Islet of Langerhans (tissue), 1 donor: Measurements from ENCODE around the gene PIGS.
"Not testable (repeated sequence)": the region's sequence is repeated elsewhere in the genome, so short reads cannot be mapped to it uniquely, and the experiment has no call there.

ENCODE experiments used
- FAIRE-seq: peaks from one replicate; lab custom pipeline; 2011; peaks lifted over from hg19 to GRCh38; lab: Jason Lieb, UNC

PIGS gene

DNA sequence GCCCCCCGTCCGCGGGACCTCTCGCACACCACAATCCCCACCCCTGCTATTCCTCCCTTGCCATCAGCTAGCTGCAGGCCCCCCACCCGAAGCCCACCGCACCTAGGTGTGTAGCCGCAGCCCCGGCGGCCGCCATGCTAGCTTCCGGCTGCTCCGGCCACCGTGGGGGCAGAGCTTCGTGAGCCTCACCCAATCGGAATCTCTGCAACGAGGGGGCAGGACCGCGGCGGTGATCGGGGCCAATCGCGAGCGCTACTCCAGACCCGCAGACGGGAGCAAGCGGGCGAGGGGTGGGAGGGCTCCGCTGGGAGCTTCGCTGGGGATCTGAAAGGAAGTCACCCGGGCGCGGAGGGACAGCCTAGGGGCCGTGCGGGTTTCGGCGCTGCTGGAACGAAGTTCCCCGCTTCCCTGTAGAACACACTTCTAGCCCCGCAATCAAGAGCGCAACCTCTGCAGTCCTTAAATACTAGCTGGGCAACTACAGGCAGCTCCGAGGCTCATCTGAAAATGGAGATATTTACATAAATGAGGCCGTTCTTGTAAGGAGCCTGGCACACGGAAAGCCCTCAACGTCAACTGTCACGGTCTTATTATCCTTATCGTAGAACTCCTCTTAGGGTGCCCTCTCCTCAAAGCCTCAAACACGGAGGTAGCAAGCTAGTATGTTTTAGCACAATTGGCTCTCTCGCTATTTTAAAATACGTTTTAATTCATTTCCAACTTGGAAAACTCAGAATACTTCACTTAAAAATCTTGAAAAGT is at the start of gene PIGS:
Gene PIGS (minus strand): TSS at position 164 of the 762 bp plus-strand sequence. CDS start 28 bp downstream, at position 136.
- no peak for FAIRE-seq

DNA sequence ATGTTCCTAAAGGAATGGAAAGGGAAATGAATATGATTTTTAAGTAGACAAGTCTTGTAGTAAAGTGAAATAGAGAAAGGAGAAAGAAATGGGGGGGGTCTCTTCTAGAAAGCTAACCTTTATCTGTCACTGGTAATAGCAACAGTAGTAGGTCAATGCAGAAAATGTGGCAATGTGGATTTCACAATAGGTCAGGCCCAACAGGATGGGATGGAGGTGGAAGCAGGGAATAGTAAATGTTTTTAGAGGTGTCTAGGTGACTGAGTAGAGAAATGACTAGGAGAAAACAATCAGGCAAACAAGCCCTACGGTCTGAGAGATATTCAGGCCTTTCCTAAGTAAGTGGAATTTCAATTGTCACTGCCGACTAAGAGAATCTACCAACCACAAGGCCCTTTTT is 48.7 kb upstream of the PIGS start:
- FAIRE-seq = no peak

GRCh38 chr17:28618464-28618863 is 47.1 kb upstream of the PIGS start:
- FAIRE-seq = no peak

GRCh38 chr17:28616281-28616680 is 45.0 kb upstream of the PIGS start:
- no peak for FAIRE-seq

GRCh38 chr17:28615260-28615940 is 44.1 kb upstream of the PIGS start:
- no peak for FAIRE-seq

DNA sequence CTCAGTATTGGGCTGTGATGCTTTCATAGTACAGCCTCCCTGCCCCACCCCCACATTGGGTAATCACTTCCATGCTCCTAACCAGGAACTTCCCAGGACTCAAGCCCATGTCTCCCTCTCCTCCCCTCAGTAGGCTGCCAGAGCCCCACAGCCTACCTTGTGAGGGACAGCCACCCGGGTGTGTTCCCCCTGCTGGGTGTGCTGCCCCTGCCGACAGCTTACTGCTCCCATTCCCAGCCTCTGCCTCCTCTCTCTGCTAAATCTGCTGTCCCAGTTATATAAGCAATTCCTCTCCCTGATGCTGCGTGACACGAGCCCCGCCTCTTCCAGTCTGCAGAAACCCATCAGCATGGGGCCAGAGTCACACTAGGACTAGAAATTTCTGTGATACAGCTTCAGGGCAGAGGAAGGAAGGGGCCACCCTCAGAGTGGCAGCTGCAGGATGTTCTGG is 42.6 kb upstream of the PIGS start, which contains the start of gene RSKR:
Gene RSKR (minus strand): TSS at position 255 of the 451 bp plus-strand sequence. CDS start 24 bp downstream, at position 231.
- FAIRE-seq = no peak

DNA sequence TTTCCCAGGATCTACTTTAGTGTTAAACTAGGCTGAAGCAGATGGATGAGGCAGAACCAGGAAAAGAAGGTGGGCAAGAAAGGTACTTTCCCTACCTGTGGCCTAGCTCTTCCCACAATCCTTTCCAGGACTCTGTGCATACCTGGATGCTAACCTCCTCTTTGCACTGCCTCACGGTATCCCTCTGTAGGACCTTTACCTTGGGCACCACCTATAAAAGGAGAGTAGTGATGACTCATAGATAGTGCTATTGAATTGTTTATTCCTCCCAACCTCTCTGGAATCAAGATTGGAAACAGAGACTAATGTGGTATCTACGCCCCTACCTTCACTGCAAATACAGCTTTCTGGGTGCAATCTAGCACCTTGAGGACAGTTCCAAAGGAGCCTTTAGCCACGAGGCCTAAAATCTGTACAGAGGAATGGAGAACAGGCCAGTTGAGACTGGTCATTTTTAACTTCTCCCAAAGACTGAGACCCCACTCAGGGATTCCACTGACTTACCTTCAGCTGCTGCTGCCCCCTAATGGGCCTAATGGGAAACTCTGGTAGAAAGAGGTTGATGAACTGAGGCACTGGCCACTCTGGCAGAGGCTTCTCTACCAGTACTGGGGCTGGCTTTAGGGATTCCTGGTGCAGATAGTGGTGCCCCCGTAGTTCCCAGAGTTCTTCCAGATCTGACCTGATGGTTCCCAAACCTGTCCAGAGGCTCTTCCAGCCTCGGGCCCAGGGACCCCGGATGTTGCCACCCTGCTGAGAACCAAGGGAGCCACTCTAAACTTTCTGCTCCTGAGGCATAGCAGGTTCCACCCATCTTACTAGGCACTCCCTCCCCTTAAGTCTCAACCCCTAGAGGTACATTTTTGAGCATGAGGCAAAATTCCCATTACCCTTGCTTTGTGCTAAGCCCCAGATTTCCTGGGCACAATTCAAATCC is 41.9 kb upstream of the PIGS start:
- FAIRE-seq = no peak

DNA sequence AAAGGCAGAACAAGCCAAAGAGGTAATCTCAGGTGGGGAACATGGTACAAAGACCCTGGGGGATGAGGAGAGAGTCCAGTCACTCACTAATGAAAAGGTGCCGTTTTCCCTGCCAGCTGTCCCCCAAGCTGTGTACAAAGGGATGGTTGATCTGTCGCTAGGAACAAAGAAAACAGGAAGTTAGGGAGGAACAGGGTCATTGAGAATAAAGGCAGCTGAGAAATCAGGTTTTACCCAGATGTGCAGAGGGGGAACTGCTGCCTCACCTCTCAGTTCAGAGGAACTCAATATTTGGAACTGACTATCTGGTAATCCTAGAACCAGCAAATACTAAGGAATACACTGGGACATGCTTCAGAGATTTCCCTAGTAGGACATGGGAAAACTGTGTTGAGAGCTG is 41.2 kb upstream of the PIGS start:
- no peak for FAIRE-seq

GRCh38 chr17:28610376-28610775 is 39.1 kb upstream of the PIGS start:
- FAIRE-seq = no peak

GRCh38 chr17:28604031-28604430 is 32.7 kb upstream of the PIGS start:
- not testable (repeated sequence) for FAIRE-seq

GRCh38 chr17:28599311-28600184 is 28.2 kb upstream of the PIGS start:
- FAIRE-seq = no peak

DNA sequence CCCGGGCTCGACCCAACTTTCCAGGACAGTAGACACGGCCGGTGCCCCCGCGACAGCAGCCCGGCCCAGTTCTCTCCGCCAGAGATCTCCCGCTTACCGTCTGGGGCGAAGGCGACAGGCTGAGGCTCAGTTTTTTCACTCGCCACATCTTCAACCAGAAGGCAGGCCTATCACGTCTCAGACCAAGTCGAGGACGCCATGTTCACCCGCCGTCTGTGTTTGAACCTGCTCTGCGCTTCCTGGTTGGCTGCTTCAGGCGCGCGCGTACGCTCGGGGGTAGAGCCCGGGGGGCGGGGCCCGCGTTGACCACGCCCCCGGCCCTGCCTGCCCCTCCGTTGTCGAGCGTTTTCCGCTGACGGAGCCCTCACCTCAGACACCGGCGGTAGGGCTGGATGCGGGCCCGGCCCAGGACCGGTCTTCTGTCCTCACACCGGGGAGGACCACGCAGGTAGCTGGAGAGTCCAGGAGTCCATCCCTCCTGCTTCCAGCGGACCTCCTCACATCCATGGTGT is 27.5 kb upstream of the PIGS start, which contains the start of gene SPAG5:
Gene SPAG5 (minus strand): TSS at position 227 of the 512 bp plus-strand sequence. CDS start 79 bp downstream, at position 148.
- no peak for FAIRE-seq

DNA sequence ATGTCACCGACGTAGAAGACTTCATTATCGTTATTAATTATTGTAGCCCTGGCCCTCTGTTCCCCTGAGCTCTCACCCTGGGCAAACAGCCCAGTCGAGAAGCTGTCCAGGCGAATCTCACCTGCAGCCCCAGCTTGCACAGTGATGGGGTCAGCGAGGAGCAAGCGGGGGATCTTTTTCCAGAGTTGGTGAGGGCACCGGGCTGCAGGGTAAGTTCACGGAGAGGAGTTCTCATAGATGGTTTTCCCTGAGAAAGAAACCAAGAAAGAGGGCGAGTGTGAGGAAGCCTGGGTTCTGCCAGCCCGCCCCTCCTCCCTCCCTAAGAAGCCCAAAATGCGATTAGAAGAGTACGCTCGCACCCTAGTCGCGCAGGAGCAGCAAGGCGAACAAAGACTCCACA is 27.1 kb upstream of the PIGS start:
- no peak for FAIRE-seq

DNA sequence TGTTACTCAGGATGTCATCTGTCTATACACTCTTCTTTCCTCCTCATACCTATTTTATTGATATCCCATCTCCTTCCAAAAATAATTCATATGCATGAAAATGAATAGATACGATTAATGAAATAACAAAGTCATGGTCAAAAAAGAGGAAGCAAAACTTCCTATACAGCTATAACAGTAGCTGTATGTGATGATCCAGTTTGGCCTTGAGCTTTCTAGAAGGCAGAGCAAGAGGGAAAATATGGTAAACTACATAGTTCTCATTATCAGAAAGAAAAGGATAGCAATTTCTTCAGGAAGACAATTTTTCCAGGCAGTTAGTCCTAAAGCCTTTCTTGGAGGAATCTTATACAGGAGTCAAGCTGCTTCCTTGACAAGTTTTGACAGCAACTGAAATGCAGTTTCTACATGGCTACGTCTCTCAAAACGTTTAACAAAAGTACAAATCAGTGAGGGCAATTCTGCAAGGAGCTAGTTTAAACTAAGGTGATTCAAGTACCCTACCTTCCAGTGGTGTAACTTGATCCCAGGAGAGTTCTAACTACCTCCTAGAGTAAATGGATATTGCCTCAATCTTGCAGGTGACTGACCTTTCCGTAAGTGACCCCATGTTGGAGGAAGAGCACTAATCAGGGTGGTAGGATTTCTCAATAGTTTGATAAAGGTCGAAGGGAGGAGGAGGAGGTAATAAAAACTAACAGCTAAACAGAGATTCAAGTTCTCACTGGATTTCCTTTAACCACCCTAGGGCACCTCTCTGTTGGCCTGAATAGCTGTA is 26.5 kb upstream of the PIGS start:
- FAIRE-seq = no peak

DNA sequence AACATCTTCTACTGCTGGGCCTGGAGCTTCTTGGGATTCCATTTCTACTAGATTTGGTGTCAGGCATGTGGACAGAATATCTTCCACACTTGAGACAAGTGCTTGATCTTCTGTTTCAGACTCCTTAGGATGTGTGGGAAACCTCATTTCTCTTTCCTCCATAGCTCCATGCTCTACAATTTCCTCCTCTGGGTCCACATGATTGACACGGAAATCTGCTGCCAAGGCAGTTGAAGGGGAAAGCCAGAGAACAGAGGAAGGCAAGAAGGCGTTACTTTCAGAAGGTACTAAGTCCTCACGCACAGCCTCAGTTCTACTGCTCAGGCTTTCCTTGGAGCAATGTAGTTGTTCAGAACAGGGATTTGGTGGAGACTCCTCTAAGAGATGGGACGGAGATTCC is 20.9 kb upstream of the PIGS start:
- FAIRE-seq = no peak

GRCh38 chr17:28585851-28586250 is 14.5 kb upstream of the PIGS start:
- FAIRE-seq = no peak

GRCh38 chr17:28584434-28584833 is 13.1 kb upstream of the PIGS start:
- FAIRE-seq = no peak

DNA sequence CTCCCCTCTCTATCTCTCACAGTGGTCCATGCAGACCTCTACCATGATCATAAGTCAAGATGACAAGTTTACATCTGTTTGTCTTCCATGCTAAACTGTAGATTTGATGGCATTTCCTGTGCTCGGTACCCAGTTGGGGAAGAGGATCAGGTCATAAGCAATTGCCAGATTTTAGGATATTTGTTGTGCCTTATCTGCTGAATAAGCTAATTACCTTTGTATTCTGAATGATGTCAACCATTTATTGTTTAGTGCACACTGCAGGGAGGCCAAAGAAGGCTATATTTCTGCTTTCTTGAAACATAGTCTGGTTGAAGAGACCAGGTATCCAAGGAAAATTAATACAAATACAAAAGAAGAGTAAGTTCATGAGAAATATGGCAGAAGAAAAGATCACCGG is 11.2 kb upstream of the PIGS start:
- no peak for FAIRE-seq

DNA sequence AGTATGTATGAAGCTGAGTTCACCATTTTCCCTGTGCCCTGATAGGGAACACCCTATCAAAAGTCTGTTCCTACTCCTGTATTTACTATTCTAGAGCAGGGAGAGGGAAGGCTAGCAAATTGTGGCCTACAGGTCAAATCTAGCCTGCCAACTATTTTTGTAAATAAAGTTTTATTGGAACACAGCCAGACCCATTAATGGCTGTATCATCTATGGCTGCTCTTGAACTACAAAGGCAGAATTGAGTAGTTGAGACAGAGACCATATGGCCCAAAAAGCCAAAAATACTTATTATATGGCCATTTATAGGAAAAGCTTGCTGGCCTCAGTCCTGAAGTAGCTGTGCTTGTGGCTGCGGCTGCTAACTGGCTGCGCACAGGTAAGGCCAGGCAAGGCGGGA is 9.6 kb upstream of the PIGS start:
- FAIRE-seq = no peak

DNA sequence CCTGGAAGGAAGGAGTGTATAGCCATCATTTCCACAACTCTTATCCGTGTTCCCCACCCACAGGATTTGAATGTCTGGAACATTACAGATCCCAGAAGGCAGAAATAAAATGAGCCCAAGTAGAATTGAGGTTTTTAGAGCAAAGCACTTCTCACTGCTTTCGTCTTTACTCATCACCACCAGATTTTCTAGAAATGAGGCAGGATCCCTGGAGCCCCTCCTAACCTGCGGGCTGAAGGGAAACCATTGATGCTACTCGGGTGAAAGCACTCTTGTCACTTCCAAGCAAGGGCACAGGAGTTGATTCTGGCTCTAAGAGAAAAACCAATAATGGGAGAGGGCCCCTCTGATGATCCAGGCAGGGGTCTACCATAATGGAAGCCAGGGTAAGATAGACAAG is 8.2 kb upstream of the PIGS start:
- no peak for FAIRE-seq
